T-helper 9 cell (primary cell): Measurements from ENCODE around the gene SIRPD.

Experiments used
- DNase-seq: peaks from one replicate; pipeline ENCODE4 v3.0.0-alpha.2; 2020

SIRPD gene

DNA sequence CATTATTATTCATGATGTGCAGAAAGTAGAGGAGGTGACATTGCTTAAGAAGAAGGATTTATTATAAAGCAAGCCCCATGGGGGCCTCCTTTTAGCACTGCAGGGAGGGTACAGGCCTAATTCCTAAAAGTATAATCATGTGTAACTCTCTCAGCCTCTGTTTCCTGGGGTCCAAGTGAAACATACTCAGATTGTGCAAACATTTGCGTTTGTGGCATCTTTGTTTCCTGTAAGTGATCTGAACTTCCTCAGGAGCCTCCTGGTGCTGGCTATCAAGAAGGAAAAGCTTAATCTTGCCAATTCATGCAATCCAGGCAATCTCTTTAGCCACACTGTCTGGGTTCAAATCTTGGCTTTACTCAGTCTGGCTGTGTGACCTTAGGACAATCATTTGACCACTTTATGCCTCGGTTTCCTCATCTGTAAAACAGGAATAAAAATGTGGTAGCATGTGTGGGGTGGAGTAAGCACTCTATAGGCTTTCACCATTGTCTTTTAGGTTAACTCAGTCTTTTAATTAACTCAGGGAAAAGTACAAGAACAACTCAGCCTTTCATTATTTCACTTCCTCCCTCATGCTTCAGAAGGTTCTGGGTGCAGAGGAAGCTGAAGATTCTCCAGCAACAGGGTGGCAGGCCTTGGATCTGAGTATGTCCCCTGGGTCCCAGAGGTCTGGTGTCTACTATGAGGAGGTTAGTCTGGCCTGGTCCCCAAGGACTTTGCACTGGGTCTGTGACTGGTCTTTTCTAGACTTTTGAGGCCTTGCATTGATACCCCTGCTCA lies 65.5 kb downstream of the SIRPD start:
- no peak for DNase-seq

DNA sequence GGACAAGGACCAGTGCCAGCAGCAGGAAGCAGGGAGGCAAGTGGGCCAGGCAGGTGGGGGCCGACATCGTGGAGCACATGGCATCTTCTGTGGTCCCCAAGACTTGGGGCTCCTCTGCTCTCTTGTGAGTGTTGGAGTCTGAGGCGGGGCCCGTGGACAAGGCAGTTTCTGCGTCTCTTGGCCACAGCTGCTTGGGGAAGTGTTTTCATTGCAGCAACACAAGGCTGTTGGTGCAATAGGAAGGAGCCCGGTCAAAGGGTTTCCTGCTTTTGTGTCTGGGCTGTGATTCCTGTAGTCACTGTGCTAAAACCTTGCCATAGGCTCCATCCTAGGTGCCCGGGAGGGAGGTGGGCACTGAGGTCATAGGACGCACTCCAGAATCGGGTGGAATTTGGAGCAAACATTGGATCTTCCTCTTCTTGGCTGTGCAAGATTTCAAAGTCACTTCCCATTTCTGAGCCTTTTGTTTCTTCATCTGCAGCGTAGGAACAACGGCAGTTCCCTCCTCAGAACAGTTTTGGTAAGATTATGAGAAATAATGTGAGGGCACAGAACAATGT lies 66.1 kb downstream of the SIRPD start, which contains the start of gene SIRPB2:
TSS of gene SIRPB2 (minus strand) at position 140 of the 560 bp plus-strand sequence. CDS start at position 79, 61 bp downstream.
- no peak for DNase-seq

GRCh38 chr20:1490643-1491195 lies 66.8 kb downstream of the SIRPD start:
- no peak for DNase-seq

DNA sequence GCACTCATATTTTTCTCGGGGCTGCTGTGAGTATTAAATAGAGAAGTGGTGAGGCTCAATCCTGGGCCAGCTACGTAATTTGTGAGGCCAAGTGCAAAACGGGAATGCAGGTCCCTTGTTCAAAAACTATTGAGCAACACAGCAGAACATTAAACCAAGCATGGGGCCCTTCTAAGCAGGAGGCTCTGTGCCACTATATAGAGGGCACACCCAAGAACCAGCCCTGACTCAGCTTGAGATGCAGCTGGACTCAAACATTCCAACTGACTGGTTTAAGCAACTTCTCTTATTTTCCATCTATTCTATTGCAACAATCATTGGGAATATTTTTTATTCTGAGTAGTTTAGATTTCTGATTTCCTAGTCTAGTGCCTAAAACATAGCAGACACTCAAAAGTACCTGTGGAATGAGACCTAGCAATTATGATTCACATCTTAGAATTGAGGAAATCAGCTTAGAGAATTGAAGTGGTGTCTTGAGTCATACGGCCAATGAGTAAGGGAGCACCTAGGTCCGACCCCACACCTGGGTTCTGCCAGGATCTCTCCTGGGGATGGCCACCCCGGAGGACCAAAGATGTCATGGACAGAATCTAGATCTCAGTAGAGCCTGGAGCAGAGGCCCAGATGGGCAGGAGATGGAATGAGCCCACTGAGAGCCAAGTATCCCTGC lies 67.6 kb downstream of the SIRPD start:
- no peak for DNase-seq

- no peak for DNase-seq
These were observed 68.2 kb downstream of the SIRPD start for GRCh38 chr20:1489325-1489724.

GRCh38 chr20:1486566-1486965 lies 70.9 kb downstream of the SIRPD start:
- DNase-seq, result no peak

- DNase-seq, result no peak
These were observed 72.9 kb downstream of the SIRPD start for GRCh38 chr20:1484438-1485116.
